Epithelial cell of proximal tubule (primary cell): Measurements from ENCODE around the gene IRF2. TPM values are rescaled to one million over a fixed set of nuclear protein-coding genes. Genes with fewer than 3 reads are reported as not detected.
"Not testable (repeated sequence)": the region's sequence is repeated elsewhere in the genome, so short reads cannot be mapped to it uniquely, and the experiment has no call there.

Experiments
- DNase-seq: peaks from one replicate; pipeline ENCODE4 v3.0.0-alpha.2; 2011; ENCODE audit warnings: low read depth
- H3K4me3 ChIP-seq: 2 replicates; pipeline ENCODE4 v1.5.1; 2011; ENCODE audit warnings: low read depth, mild to moderate bottlenecking, low read length
- CTCF ChIP-seq: conservative IDR thresholded peaks from 2 replicates; pipeline ENCODE4 v1.5.1; 2012; ENCODE audit warnings: low read depth, mild to moderate bottlenecking, low read length
- total RNA-seq: library from RNA; depleted of rRNA; stranded (reverse); fragments of >200 nt; gene quantifications from 2 replicates; pipeline ENCODE4 v1.2.3, GENCODE V29; 2015

Gene IRF2
- total RNA-seq, 1 donor from 2014 or later: 22.5 TPM

DNA sequence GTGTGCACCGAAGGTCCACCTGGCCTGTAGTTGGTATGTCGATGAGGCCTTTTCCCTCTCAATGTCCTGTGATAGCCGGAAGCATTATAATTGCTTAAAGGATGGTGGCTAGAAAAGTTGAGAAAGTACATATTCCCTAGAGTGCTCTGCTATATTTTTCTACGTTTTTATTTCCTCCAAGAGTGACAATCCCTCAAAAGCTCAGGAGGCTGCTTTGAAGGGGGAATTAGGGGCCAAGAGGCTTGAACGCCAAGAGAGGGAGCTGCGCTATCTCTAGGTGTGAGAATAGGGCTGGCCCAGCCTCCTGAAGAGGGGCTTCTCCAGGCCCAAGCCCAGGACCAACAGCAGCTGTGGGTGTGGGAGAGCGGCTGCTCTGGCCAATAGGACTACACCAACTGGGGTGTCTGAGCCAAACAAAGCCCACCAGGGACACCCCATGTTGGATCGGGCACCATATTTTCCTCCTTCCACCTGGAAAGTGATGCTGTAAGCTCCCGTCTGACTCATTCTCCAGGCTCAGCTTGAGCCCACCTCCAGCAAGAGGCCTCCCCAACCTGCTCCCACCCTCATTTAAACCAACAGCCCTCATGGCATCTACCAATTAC is 124.0 kb downstream of the IRF2 start:
- no peak overlapping the region for H3K4me3 ChIP-seq
- no peak for DNase-seq
- no peak for TF ChIP-seq CTCF

GRCh38 chr4:184349283-184350039 is 124.9 kb downstream of the IRF2 start:
- no peak overlapping the region for H3K4me3 ChIP-seq
- DNase-seq: no peak
- TF ChIP-seq CTCF: no peak

- H3K4me3 ChIP-seq: no peak overlapping the region
- TF ChIP-seq CTCF: no peak
- DNase-seq: no peak
These were observed 125.8 kb downstream of the IRF2 start for GRCh38 chr4:184348311-184349233.

DNA sequence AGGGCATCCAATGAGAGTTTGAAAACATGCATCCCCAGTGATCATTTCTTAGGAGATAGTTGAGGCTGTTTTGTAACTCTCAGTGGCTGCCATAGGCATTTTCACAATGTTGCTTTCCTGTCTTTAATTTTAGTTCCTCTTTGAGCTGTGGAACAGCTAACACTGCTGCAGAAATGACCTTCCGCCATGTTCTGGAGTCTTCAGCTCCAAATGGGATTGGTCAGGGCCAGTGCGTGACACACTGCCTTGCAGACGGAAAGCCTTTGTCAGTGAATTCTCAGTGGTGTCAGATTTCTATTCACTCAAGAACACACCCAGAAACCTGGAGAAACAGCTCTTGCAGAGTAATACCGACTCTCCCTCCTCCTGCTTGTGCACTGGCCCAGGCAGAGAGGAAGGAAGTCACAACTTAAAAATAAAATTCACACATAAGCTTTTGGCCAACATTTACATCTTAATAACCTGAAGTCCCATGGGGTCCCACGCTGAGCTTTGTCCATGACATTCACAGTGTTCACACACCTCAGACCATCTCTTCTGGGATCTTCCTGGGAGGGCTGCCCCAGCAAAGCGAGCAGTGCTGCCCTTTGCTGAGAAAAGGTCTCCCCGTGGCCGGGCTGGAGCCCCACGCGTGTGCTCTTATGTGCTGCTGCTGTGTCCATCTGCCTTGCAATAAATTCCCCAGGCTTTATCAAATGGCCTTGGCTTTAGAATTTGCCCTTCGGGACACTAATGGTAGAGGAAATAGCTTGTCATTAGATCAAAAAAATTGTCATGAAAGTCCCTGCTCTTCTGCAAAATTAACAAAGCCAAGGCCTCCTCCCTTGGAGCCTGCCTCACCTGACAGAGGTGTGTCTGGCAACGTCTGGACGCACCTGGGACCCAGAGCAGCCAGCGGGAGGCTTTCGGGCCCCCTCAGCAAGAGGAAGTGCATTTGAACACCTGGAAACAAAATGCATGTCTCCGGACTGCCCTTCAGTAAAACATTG is 126.8 kb downstream of the IRF2 start:
- TF ChIP-seq CTCF: no peak
- H3K4me3 ChIP-seq: no peak overlapping the region
- DNase-seq: no peak

DNA sequence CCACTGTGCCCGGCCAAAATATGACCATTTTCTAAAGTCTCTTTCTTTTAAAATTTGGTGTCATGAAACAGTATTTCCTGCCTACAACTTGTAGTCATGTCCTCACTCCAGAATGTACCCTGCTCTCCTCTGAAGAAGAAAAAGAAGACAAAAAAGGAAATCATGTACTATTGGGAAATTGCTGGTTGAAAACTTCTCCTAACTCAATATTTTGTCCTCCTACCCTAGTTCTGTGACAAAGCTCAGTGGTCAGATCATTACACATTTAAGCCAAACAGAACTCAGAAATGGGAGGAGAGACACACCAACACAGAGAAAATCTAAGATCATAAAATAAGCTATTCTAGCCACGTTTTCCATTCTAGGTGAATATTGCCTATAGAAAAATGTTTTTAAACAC is 127.7 kb downstream of the IRF2 start:
- no peak overlapping the region for H3K4me3 ChIP-seq
- DNase-seq: no peak
- TF ChIP-seq CTCF: no peak

- DNase-seq, H3K4me3 ChIP-seq: not testable (repeated sequence)
These were observed 128.1 kb downstream of the IRF2 start for GRCh38 chr4:184346273-184346672.
